ENCODE data around the gene TMEM184A. TPM values are rescaled to one million over a fixed set of nuclear protein-coding genes. Genes with fewer than 3 reads are reported as not detected.
A peak's percentile ranks its signal among the peaks of the same experiment; 100 is the strongest.

TMEM184A gene
- total and polyA plus RNA-seq, 2 of the 8 experiments (the other 6 are each of a cell fraction or from before 2014, with no cell fraction given), result 1.8 to 2.1 TPM

GRCh38 chr7:1588978-1589377 lies 33.0 kb upstream of the TMEM184A start:
- Histone ChIP-seq H2AK5ac (ENCODE audit: low read depth, low read length) (0 out of 2 replicates have a peak overlapping the region, but pooled peaks have one; percentile 3), H3K4me2 (ENCODE audit: insufficient read depth in 1 of 2, low read depth in 2 of 2, low read length in 2 of 2) (no peak overlapping the region), H4K91ac (replicated peaks; ENCODE audit: insufficient read length, low read length) (no peak overlapping the region), H3K27ac (ENCODE audit: low read depth, low read length) (no peak overlapping the region), H2AFZ (ENCODE audit: low read length) (no peak overlapping the region), H2BK5ac (ENCODE audit: low read depth, low read length) (no peak overlapping the region), H3K56ac (replicated peaks; ENCODE audit: insufficient read length, low read depth, low read length) (no peak overlapping the region), H2BK20ac (ENCODE audit: low read length) (no peak overlapping the region), H3K4me1 (replicated peaks in 1 of 4; ENCODE audit: control insufficient read depth in 3 of 4, insufficient read depth in 4 of 4, low read length in 3 of 4) (no peaks in the 10 kb centered on the region), H3K9ac (replicated peaks in 1 of 4; ENCODE audit: extremely low read depth in 1 of 4, low read depth in 3 of 4, low read length in 3 of 4) (no peak overlapping the region), H3K79me2 (ENCODE audit: control insufficient read depth in 1 of 2, insufficient read depth in 2 of 2, low read length in 2 of 2) (no peaks in the 10 kb centered on the region), H3K18ac (ENCODE audit: extremely low read depth, low read length) (no peak overlapping the region), H4K8ac (ENCODE audit: extremely low read depth, insufficient read depth, low read length) (no peak overlapping the region), H3K4ac (replicated peaks; ENCODE audit: insufficient read length, low read depth, low read length) (no peak overlapping the region), H3K23ac (ENCODE audit: insufficient read length) (no peak overlapping the region), H4K20me1 (replicated peaks in 1 of 2; ENCODE audit: control insufficient read depth in 1 of 2, insufficient read depth in 2 of 2, low read length in 2 of 2) (no peaks in the 10 kb centered on the region), H3K14ac (ENCODE audit: insufficient read length) (no peak overlapping the region), H3K23me2 (ENCODE audit: low read depth, low read length) (peaks cover 2% of the 10 kb centered on the region; the same call in 1 of the 2 replicates), H4K5ac (ENCODE audit: insufficient read length, low read depth, low read length) (no peak overlapping the region), H3K4me3 (ENCODE audit: extremely low read depth in 1 of 4, insufficient read depth in 2 of 4, low read depth in 3 of 4, low read length in 4 of 4) (no peak overlapping the region), H3K79me1 (ENCODE audit: low read depth, low read length) (no peaks in the 10 kb centered on the region; the same call in 1 of the 2 replicates), H3K27me3 (replicated peaks in 1 of 4; ENCODE audit: control insufficient read depth in 3 of 4, extremely low read depth in 1 of 4, insufficient read depth in 3 of 4, low read length in 3 of 4) (0 out of 7 replicates have a peak, but pooled peaks cover 0 to 2% (median 0%) of the 10 kb centered on the region in 4 experiments), H2BK120ac (replicated peaks; ENCODE audit: low read depth, low read length) (no peak overlapping the region), H2BK15ac (ENCODE audit: low read length) (0 out of 2 replicates have a peak overlapping the region, but pooled peaks have one; percentile 61), H3K36me3 (ENCODE audit: control insufficient read depth in 2 of 4, insufficient read depth in 4 of 4, low read length in 3 of 4) (no peaks in the 10 kb centered on the region), H2BK12ac (ENCODE audit: low read depth, low read length) (no peak overlapping the region), H3K9me3 (ENCODE audit: insufficient read depth in 2 of 2, low read depth in 1 of 2, low read length in 1 of 2) (peaks cover 4 to 5% of the 10 kb centered on the region in 2 experiments; a peak in 2 of 4 replicates)
- no peak for TF ChIP-seq TAF1 (IDR thresholded peaks at IDR 0.05; ENCODE audit: low read depth, low read length)
- no peak for TF ChIP-seq CTBP2 (IDR thresholded peaks at IDR 0.05; ENCODE audit: borderline replicate concordance, insufficient read depth, insufficient read length, low read length)
- no peak for TF ChIP-seq CBX8 (IDR thresholded peaks at IDR 0.05; ENCODE audit: borderline replicate concordance, low read depth, low read length)
- TF ChIP-seq MAFK (IDR thresholded peaks at IDR 0.05; ENCODE audit: low read depth, low read length), result no peak
- TF ChIP-seq KDM5A (IDR thresholded peaks at IDR 0.05; ENCODE audit: low read length), result no peak
- TF ChIP-seq GTF2F1 (IDR thresholded peaks at IDR 0.05; ENCODE audit: borderline replicate concordance, low read depth, low read length), result no peak
- no peak for TF ChIP-seq SUZ12 (IDR thresholded peaks at IDR 0.05; ENCODE audit: low read length)
- no peak for TF ChIP-seq RXRA (IDR thresholded peaks at IDR 0.05; ENCODE audit: insufficient read depth, low read depth, low read length)
- no peak for TF ChIP-seq GABPA (IDR thresholded peaks at IDR 0.05; ENCODE audit: borderline replicate concordance, insufficient read depth, low read length)
- TF ChIP-seq CHD1 (IDR thresholded peaks at IDR 0.05; ENCODE audit: low read depth, low read length), result no peak
- 84% methylated on average over 1 of the region's 1 CpG; no CpG with 5 or more reads in 1 of the 2 experiments for WGBS, 2 experiments (ENCODE audit: extremely low coverage in 1 of 2, insufficient coverage in 1 of 2, insufficient read length in 1 of 2, insufficient replicate concordance in 2 of 2, low coverage in 1 of 2, low lambda C conversion rate in 2 of 2, missing lambda C conversion rate in 1 of 2)
- ChIA-PET CTCF (ENCODE audit: partially characterized antibody) (interaction anchor here (0.8 to 2.1 kb wide), 5 partner anchors 11 to 419 kb away, joined by 3 to 6 read pairs (median 3); no protein-coding TSS in a partner anchor), POLR2A (ENCODE audit: partially characterized antibody) (no interaction called here)
- DNase-seq (ENCODE audit: low read depth in 1 of 2, low spot score in 2 of 2) (no peak), FAIRE-seq (no peak)
